Stimulated activated naive B cell treated with anti-CD40 and anti-IgM and Interleukin-4, amounts not matched to agents 10 μg/mL and 1 μg/mL and 100 μg/mL, for 72 hours (primary cell): ENCODE data around the gene ARHGEF28.

Source experiments
- ATAC-seq, 2 donors: fragments of 150-1000 bp; cut with Tn5 transposase; replicated peaks; 2 replicates each; pipeline ENCODE4 v1.10.0; 2021; ENCODE audit warnings: moderate library complexity in 1 of 2
- DNase-seq: peaks from one replicate; pipeline ENCODE4 v3.0.0; 2021
- H3K27ac Mint-ChIP-seq: one replicate; pipeline ENCODE4 v1.8.0; 2022; ENCODE audit warnings: mild to moderate bottlenecking, mixed read lengths
- H3K27me3 Mint-ChIP-seq, 2 donors: one replicate each; pipeline ENCODE4 v1.8.0; 2022; ENCODE audit warnings: mixed read lengths in 2 of 2
- H3K36me3 Mint-ChIP-seq, 2 donors: one replicate each; pipeline ENCODE4 v1.8.0; 2022; ENCODE audit warnings: mixed read lengths in 2 of 2, mild to moderate bottlenecking in 1 of 2
- H3K4me1 Mint-ChIP-seq, 2 donors: one replicate each; pipeline ENCODE4 v1.8.0; 2022; ENCODE audit warnings: mixed read lengths in 2 of 2, mild to moderate bottlenecking in 1 of 2
- H3K4me3 Mint-ChIP-seq, 2 donors: one replicate each; pipeline ENCODE4 v1.8.0; 2022; ENCODE audit warnings: mild to moderate bottlenecking in 2 of 2, mixed read lengths in 2 of 2, moderate library complexity in 1 of 2
- H3K9me3 Mint-ChIP-seq, 2 donors: one replicate each; pipeline ENCODE4 v1.8.0; 2022; ENCODE audit warnings: mixed read lengths in 2 of 2, mild to moderate bottlenecking in 1 of 2

The ARHGEF28 gene

DNA sequence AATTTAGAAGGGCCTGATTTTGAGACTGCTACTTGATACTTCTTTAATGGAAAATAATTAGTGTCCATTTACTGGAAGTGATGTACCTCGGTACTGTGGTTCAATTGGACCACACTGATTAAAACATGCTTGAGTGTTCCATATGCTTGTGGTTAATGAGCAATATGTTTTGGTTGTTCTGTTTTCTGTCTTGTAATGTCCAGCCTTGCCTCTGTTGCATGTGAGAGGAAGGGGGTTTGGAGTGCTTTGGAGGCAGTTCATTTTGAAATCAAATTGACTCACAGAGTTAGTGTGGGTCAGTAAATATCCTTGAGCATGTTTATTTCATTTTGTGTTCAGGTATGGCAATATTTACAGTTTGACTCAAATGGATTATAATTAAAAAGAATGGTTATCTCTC, 334.4 kb downstream of the ARHGEF28 start:
- Mint-ChIP-seq H3K4me1 (peaks cover 2 to 7% of the 10 kb centered on the region in 2 donors), H3K4me3 (no peak overlapping the region), H3K27ac (no peak overlapping the region), H3K9me3 (no peaks in the 10 kb centered on the region), H3K27me3 (peaks cover 6 to 18% of the 10 kb centered on the region in 2 donors), H3K36me3 (no peaks in the 10 kb centered on the region)
- DNase-seq (no peak), ATAC-seq (peak in 1 of 2 donors; percentile 19)

DNA sequence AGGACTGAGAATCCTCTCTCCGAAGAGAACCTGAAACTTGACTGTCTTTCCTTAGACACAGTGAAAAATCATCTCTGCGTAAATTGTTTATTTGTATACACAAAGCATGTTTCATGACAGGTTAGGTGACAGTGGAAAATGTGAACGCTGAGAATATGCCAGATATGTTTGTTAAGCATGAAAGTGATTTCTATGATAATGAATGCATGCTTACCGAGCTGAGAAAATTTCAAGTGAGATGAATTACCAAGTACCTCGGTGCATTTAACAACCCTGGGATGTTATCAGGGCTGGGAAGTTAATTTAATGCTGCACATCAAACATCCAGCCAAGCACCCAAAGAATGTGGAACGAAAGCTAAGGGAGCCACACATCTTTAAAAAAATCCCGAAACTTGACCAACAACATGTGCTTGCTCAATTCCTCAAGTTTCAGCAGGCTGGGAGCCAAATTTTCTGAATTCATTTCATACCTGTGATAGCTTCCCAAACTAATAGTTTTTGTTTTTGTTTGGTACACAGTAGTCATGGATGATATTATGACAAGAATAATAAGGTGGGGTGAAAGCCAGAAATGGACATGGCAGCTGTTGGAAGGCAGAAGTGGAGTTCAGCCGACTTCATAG, 336.9 kb downstream of the ARHGEF28 start:
- H3K9me3 Mint-ChIP-seq, result no peaks in the 10 kb centered on the region
- no peak for DNase-seq
- no peaks in the 10 kb centered on the region for H3K36me3 Mint-ChIP-seq
- H3K4me1 Mint-ChIP-seq, result peaks cover 2 to 7% of the 10 kb centered on the region in 2 donors
- ATAC-seq, result no peak
- H3K27me3 Mint-ChIP-seq, result peaks cover 6 to 7% of the 10 kb centered on the region in 2 donors
- no peak overlapping the region for H3K4me3 Mint-ChIP-seq
- no peak overlapping the region for H3K27ac Mint-ChIP-seq

DNA sequence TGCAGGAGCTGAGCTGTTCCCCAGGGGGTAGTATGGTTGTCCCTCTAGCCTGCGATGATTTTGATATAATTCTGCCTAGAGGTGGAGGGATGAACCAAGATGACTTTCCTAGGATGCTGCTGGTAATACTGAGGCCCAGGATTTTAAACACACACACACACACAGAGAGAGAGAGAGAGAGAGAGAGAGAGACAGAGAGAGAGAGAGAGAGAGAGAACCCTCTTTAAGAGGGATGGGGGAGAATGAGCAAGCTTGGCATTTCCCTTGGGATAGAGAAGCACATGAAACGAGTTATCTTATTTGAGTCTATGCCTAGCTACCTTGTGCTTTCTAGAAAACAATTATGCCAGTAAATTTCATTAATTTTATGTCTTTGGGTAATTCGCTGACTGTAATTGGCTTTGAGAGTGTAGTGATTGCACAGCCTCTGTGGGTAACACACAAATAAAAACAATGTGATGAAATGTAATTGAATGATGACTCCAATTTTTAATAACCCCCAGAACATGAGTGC, 338.4 kb downstream of the ARHGEF28 start:
- no peak overlapping the region for H3K4me3 Mint-ChIP-seq
- no peaks in the 10 kb centered on the region for H3K9me3 Mint-ChIP-seq
- peaks cover 2 to 7% of the 10 kb centered on the region in 2 donors for H3K4me1 Mint-ChIP-seq
- DNase-seq, result no peak
- H3K36me3 Mint-ChIP-seq, result no peaks in the 10 kb centered on the region
- H3K27me3 Mint-ChIP-seq, result peaks cover 4 to 6% of the 10 kb centered on the region in 2 donors
- no peak for ATAC-seq
- no peak overlapping the region for H3K27ac Mint-ChIP-seq

DNA sequence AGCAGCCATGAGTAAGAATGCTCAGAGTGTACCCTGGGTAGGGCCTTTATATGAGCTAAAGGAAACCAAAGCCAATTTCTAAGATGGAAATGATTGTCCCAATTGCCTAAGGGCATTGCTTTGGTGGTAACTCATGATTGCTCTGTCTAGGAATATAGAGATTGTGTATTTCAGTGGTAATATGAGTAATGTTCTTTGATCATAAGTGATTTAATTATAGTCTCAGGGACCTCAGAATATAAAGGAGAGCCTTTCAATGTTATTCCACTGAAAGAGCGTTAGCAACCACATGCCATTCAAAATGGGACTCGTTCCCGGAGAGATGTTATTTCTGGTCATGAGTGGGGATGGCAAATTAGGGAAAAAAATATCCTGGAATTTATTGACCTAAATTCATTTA, 340.5 kb downstream of the ARHGEF28 start:
- no peak overlapping the region for H3K4me3 Mint-ChIP-seq
- H3K27me3 Mint-ChIP-seq, result peaks cover 4 to 14% of the 10 kb centered on the region in 2 donors
- no peaks in the 10 kb centered on the region for H3K9me3 Mint-ChIP-seq
- H3K36me3 Mint-ChIP-seq, result no peaks in the 10 kb centered on the region
- ATAC-seq (no peak), DNase-seq (no peak)
- no peak overlapping the region for H3K27ac Mint-ChIP-seq
- no peaks in the 10 kb centered on the region for H3K4me1 Mint-ChIP-seq

DNA sequence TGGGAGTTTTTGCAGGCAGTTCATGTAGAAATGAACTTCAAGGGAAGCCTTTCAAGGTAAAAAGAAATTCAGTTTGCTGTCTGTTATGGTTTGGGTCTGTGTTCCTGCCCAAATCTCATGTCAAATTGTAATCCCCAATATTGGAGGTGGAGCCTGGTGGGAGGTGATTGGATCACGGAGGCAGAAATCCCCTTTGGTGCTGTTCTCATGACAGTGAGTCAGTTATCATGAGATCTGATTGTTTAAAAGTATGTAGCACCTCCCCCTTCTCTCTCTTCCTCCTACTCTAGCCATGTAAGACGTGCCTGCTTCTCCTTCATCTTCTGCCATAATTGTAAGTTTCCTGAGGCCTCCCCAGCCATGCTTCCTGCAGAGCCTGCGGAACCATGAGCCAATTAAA, 341.4 kb downstream of the ARHGEF28 start:
- Mint-ChIP-seq H3K36me3 (no peaks in the 10 kb centered on the region), H3K4me3 (no peak overlapping the region), H3K4me1 (no peaks in the 10 kb centered on the region), H3K9me3 (no peaks in the 10 kb centered on the region), H3K27ac (no peak overlapping the region), H3K27me3 (peaks cover 1 to 14% of the 10 kb centered on the region in 2 donors)
- DNase-seq (no peak), ATAC-seq (no peak)

DNA sequence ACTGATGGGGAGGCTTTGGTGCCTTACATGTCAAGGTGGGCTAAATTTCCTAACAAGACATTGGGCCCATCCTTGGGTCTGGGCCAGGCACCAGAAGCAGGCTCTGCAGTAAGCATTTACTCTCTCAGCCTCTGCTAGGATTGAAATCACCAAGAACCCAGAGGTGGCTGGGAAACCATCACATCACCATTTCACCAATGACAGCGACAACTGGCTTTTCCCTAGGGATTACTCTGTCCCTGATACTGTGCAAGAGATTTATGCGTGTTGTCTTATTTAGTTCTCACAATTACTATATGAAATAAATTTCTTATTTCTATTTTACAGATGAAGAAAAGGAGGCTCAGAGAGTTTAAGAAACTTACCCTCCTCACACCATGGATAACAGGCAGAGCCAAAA, 342.2 kb downstream of the ARHGEF28 start:
- Mint-ChIP-seq H3K27me3 (peaks cover 0 to 14% of the 10 kb centered on the region in 2 donors), H3K4me1 (no peaks in the 10 kb centered on the region), H3K9me3 (peaks cover 0 to 4% of the 10 kb centered on the region in 2 donors), H3K27ac (no peak overlapping the region), H3K36me3 (no peaks in the 10 kb centered on the region), H3K4me3 (no peak overlapping the region)
- no peak for ATAC-seq
- no peak for DNase-seq

DNA sequence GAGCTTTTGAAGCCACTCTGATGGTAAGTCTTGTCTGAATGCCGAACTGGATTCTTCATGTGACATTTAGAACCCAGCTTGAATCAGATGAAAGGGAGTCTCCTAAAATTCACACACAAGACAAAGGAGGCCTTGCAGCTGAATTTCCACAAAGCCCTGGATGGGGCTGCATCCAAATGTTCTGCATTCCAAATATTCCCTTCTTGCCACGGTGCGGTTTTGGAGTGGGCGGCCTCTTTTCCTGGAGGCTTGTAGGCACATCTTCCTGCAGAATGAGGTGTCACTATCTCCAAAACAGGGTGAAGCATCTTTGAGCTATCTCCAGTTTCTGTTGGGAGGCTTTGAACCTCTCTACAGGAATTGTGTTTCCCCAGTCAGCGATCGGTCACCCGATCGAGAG, 342.7 kb downstream of the ARHGEF28 start:
- Mint-ChIP-seq H3K36me3 (no peaks in the 10 kb centered on the region), H3K4me3 (no peak overlapping the region), H3K27me3 (peaks cover 0 to 14% of the 10 kb centered on the region in 2 donors), H3K27ac (no peak overlapping the region), H3K9me3 (peaks cover 0 to 5% of the 10 kb centered on the region in 2 donors), H3K4me1 (no peaks in the 10 kb centered on the region)
- ATAC-seq (no peak), DNase-seq (no peak)

DNA sequence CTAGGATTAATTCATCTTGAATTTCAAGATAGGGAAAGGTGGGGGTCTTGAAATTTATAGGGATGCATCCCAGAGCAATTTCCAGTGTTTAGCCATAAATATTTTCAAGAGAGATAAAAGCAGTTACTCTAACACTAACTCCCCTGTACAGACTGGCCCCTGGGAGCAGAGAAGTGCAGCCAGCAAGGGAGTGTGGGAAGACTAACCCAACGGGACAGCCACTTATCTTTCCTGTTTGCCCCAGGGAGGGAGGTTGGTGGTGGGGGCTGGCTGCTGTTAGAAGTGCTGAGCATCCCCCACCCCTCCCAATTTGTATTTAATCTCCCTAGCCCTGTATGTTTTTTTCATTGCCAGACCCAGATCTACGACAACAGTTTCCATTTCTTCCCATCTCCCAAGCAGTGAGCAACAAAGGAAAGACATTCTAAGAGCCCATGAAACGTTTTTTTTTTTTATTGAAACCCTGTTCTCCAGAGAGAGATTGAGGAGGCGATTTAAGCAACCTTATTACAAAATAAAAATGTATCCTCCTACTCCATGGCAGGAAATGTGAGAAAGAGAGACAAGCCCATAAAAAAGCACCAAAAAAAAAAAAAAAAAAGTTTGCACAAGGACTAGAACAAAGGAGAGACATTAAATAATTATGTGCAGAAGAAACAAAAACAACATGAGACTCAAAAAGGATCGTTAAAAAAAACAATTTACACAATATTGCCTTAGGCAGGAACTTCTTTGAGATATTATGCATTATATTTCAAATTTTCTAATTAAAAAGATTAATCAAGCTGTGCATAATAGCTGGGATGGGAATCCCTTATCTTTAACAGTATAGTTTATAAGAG, 343.4 kb downstream of the ARHGEF28 start:
- H3K27ac Mint-ChIP-seq, result no peak overlapping the region
- H3K27me3 Mint-ChIP-seq, result peaks cover 0 to 14% of the 10 kb centered on the region in 2 donors
- no peaks in the 10 kb centered on the region for H3K36me3 Mint-ChIP-seq
- H3K4me1 Mint-ChIP-seq, result no peaks in the 10 kb centered on the region
- DNase-seq, result no peak
- no peak overlapping the region for H3K4me3 Mint-ChIP-seq
- no peak for ATAC-seq
- H3K9me3 Mint-ChIP-seq, result peaks cover 0 to 5% of the 10 kb centered on the region in 2 donors

DNA sequence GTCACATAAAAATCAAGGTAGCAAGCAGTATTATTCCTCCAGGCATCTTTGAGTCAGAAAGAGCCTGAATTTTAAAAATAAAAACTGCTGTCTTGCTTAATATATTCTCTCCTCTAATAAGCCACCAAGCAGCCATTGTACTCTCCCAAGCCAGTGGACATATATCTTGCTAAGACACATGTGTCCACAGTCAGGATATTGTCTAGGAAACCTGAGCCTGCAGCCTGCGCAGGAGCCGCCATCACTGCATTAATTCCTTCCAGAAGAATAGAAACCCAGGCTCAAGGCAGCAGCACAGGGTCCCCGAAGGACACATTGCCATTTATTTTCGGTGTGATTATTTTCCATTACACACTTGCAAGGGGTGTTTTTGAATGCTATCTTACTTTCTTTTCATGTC, 345.3 kb downstream of the ARHGEF28 start:
- Mint-ChIP-seq H3K36me3 (no peaks in the 10 kb centered on the region), H3K9me3 (peaks cover 0 to 5% of the 10 kb centered on the region in 2 donors), H3K27ac (no peak overlapping the region), H3K4me1 (no peaks in the 10 kb centered on the region), H3K4me3 (no peak overlapping the region), H3K27me3 (peaks cover 0 to 14% of the 10 kb centered on the region in 2 donors)
- DNase-seq, result no peak
- ATAC-seq, result no peak

DNA sequence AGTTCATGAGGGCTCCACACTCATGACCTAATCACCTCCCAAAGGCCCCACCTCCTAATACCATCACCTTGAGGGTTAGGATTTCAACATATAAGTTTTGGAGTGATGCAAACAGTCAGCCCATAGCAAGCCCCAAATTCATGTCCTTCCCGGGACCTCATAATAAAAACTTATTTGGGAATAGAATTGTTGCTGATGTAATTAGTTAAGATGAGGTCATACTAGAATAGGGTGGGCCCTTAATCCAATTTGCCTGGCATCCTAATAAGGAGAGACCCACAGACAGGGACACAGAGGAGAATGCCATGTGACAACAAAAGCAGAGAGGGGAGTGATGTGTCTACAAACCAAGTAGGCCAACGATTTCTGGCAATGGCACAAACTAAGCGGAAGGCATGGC, 347.1 kb downstream of the ARHGEF28 start:
- ATAC-seq (no peak), DNase-seq (no peak)
- H3K36me3 Mint-ChIP-seq, result no peaks in the 10 kb centered on the region
- peaks cover 0 to 8% of the 10 kb centered on the region in 2 donors for H3K27me3 Mint-ChIP-seq
- no peak overlapping the region for H3K4me3 Mint-ChIP-seq
- no peak overlapping the region for H3K27ac Mint-ChIP-seq
- H3K9me3 Mint-ChIP-seq, result peaks cover 0 to 5% of the 10 kb centered on the region in 2 donors
- H3K4me1 Mint-ChIP-seq, result no peaks in the 10 kb centered on the region

DNA sequence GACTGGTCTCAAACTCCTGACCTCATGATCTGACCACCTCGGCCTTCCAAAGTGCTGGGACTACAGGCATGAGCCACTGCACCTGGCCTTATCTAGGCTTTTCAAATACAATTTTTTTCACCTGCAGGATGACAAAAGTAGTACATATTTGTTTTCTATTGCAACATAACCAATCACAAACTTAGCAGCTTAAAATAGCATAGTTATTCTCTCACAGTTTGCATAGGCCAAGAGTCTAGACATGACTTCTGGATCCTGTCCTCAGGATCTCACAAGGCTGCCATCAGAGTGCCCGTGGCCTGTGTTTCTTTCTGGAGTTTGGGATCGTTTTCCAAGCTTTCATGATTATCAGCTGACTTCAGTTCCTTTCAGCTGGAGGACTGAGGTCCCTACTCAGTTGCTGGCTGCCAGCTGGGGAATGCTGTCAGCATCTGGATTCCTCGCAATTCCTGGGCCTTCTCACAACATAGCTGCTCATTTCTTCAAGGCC, 348.9 kb downstream of the ARHGEF28 start:
- H3K27me3 Mint-ChIP-seq, result peaks cover 0 to 8% of the 10 kb centered on the region in 2 donors

DNA sequence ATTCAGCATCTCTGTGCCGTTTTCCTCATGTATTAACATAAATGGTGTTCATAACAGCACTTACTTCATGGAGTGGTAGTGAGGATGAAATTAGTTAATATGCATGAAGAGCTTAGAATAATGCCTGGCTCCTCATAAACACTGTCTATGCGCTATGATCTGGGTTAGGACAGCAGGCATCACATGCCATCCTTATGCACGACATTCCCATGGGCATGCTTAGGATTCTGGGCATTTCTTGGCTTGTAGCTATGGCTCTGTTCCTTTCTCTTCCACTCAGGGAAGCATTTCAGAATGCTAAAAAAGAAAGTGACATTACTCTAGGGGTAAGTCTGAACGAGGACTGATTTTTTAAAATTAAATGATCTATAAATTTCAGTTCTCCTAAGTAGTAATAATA, 349.8 kb downstream of the ARHGEF28 start:
- Mint-ChIP-seq H3K27me3 (peaks cover 0 to 1% of the 10 kb centered on the region in 2 donors), H3K4me3 (no peak overlapping the region), H3K36me3 (no peaks in the 10 kb centered on the region), H3K27ac (no peak overlapping the region), H3K9me3 (peaks cover 0 to 5% of the 10 kb centered on the region in 2 donors), H3K4me1 (no peaks in the 10 kb centered on the region)
- ATAC-seq (no peak), DNase-seq (no peak)

More for the DNA sequence above, 348.9 kb downstream of the ARHGEF28 start:
- H3K27ac Mint-ChIP-seq, result no peak overlapping the region
- ATAC-seq (no peak), DNase-seq (no peak)
- no peaks in the 10 kb centered on the region for H3K4me1 Mint-ChIP-seq
- H3K9me3 Mint-ChIP-seq, result peaks cover 0 to 5% of the 10 kb centered on the region in 2 donors
- no peaks in the 10 kb centered on the region for H3K36me3 Mint-ChIP-seq
- H3K4me3 Mint-ChIP-seq, result no peak overlapping the region

DNA sequence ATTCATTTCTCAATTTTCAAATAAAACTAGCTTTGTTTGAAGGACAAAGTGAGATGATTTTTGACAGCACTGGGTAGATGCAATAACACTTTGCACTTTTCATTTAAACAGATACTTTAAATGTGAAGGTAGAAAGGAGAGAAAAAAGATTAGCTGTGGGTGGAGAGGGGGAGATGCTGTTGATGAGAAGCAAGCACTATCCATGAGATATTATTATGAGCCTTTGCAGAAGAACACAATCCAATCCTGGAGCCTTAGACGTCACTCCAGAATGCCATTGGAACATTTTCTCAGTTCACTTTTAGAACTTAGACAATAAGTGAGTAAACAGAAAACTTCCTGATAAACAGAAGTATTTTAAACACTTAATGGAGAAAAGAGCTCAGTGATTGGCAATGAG, 351.1 kb downstream of the ARHGEF28 start:
- peaks cover 0 to 3% of the 10 kb centered on the region in 2 donors for H3K27me3 Mint-ChIP-seq
- no peak overlapping the region for H3K4me3 Mint-ChIP-seq
- H3K36me3 Mint-ChIP-seq, result no peaks in the 10 kb centered on the region
- DNase-seq, result no peak
- no peak for ATAC-seq
- H3K4me1 Mint-ChIP-seq, result no peaks in the 10 kb centered on the region
- H3K9me3 Mint-ChIP-seq, result peaks cover 0 to 5% of the 10 kb centered on the region in 2 donors
- no peak overlapping the region for H3K27ac Mint-ChIP-seq

DNA sequence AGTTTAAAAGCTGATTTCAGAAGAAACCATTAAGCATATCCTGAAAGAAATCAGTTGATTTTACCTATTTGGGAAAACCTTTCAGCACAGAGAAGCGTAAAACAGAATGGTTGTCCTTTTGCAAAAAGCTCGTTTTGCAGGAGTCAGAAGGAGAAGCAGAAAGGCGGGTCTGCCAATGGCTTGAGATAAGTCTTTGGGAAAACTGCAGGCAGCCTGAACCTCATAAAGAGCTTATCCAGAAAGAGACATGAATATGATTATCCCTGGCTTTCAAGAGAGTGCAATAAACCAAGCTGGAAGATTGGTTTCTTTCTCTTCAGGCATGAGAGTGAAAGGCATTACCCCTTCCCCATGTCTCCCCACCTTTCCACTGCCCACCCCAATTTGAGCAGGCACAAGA, 353.3 kb downstream of the ARHGEF28 start:
- DNase-seq (no peak), ATAC-seq (no peak)
- H3K36me3 Mint-ChIP-seq, result no peaks in the 10 kb centered on the region
- no peaks in the 10 kb centered on the region for H3K4me1 Mint-ChIP-seq
- peaks cover 0 to 3% of the 10 kb centered on the region in 2 donors for H3K27me3 Mint-ChIP-seq
- H3K4me3 Mint-ChIP-seq, result no peak overlapping the region
- H3K9me3 Mint-ChIP-seq, result no peaks in the 10 kb centered on the region
- no peak overlapping the region for H3K27ac Mint-ChIP-seq

DNA sequence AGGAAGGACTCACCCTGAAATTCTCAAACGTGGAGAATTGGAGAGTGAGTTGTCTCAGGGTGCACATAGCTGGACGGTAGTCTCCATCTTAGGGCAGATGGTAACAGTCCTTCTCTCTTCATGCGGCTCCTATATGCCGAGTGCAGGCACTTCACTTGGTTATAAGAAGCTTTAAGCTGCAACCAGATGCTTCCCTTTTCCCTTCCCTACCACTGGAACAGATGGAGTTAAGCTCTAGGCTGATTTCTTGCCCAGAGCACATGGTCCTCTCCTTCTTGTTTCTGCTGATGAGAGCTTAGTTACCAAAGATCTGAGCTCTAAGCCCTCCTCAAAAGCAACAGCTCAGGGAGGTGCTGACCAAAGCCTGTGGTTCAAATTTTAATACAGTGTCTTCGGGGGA, 355.7 kb downstream of the ARHGEF28 start:
- Mint-ChIP-seq H3K4me3 (no peak overlapping the region), H3K9me3 (no peaks in the 10 kb centered on the region), H3K27me3 (peaks cover 0 to 8% of the 10 kb centered on the region in 2 donors), H3K4me1 (no peaks in the 10 kb centered on the region), H3K36me3 (no peaks in the 10 kb centered on the region), H3K27ac (no peak overlapping the region)
- no peak for ATAC-seq
- DNase-seq, result no peak
